Spleen (tissue), 11 donors: ENCODE results near the gene NEDD4L. TPM values are rescaled to one million over a fixed set of nuclear protein-coding genes. Genes with fewer than 3 reads are reported as not detected.

Experiments
- DNase-seq: peaks from one replicate; pipeline ENCODE4 v3.0.0-alpha.2; 2020
- H3K27ac ChIP-seq, 8 donors: fragments of 200-600 bp; sonication (generic) in 7 of 8; 1 replicate in 4 of 8; 2 replicates in 4 of 8; pipeline versions ENCODE4 v1.5.0 to v1.8.0; 2016 to 2021; ENCODE audit warnings: inconsistent platforms in 4 of 8, mild to moderate bottlenecking in 4 of 8, moderate library complexity in 1 of 8
- H3K27me3 ChIP-seq, 7 donors: fragments of 200-600 bp; sonication (generic) in 6 of 7; replicated peaks in 1 of 7; 1 replicate in 4 of 7; 2 replicates in 3 of 7; pipeline versions ENCODE4 v1.5.0 to v1.8.0; 2016 to 2021; ENCODE audit warnings: inconsistent platforms in 3 of 7, mild to moderate bottlenecking in 1 of 7
- H3K36me3 ChIP-seq, 6 donors: fragments of 200-600 bp; sonication (generic) in 5 of 6; 1 replicate in 4 of 6; 2 replicates in 2 of 6; pipeline versions ENCODE4 v1.5.0 to v1.8.0; 2016 to 2021; ENCODE audit warnings: inconsistent platforms in 2 of 6
- H3K4me1 ChIP-seq, 6 donors: fragments of 200-600 bp; sonication (generic) in 5 of 6; 1 replicate in 3 of 6; 2 replicates in 3 of 6; pipeline versions ENCODE4 v1.5.0 to v1.8.0; 2016 to 2021; ENCODE audit warnings: inconsistent platforms in 3 of 6
- H3K4me3 ChIP-seq, 8 donors: fragments of 200-600 bp; sonication (generic) in 7 of 8; 1 replicate in 4 of 8; 2 replicates in 4 of 8; pipeline versions ENCODE4 v1.5.0 to v1.8.0; 2016 to 2021; ENCODE audit warnings: inconsistent platforms in 4 of 8, mild to moderate bottlenecking in 4 of 8, moderate library complexity in 2 of 8
- H3K9me3 ChIP-seq, 8 donors: fragments of 200-600 bp; sonication (generic) in 7 of 8; 1 replicate in 4 of 8; 2 replicates in 4 of 8; pipeline versions ENCODE4 v1.5.0 to v1.8.0; 2016 to 2021; ENCODE audit warnings: inconsistent platforms in 4 of 8
- CTCF ChIP-seq, 11 experiments: fragments of 200-600 bp in 7 of 11; fragments of 450-650 bp in 4 of 11; sonication (generic) in 4 of 11; IDR thresholded peaks in 8 of 11; conservative IDR thresholded peaks in 3 of 11; 1 replicate in 7 of 11; 2 replicates in 4 of 11; pipeline versions ENCODE4 v1.4.0 to v1.8.0; 2016 to 2021; ENCODE audit warnings: antibody characterized with exemption in 11 of 11, inconsistent platforms in 4 of 11, mild to moderate bottlenecking in 1 of 11
- POLR2A ChIP-seq, 3 donors: fragments of 450-650 bp; IDR thresholded peaks; one replicate each; pipeline ENCODE4 v1.5.1; 2017; ENCODE audit warnings: antibody characterized with exemption in 3 of 3, mild to moderate bottlenecking in 1 of 3
- POLR2AphosphoS5 ChIP-seq, 3 donors: sonication (generic); formaldehyde crosslinking; IDR thresholded peaks; one replicate each; pipeline ENCODE4 v1.5.1; 2017; ENCODE audit warnings: antibody characterized with exemption in 3 of 3
- WGBS, 5 donors: extraction: QIAGEN DNeasy Blood & Tissue Kit in 3 of 5; methylation state at CpG; one replicate each; pipeline versions ENCODE4 v1.1.5 to v1.1.7; 2013 to 2018; 5-methylcytosine and 5-hydroxymethylcytosine counted together
- intact Hi-C: fragments of 100-400 bp; cut with DNase I; formaldehyde crosslinking; loops from one replicate; pipeline ENCODE4 v1.15.0; 2023; ENCODE audit warnings: low total_unique reads
- polyA plus RNA-seq, 3 donors: library from polyadenylated mRNA; stranded (reverse); fragments of 200-250 nt; gene quantifications; one replicate each; pipeline ENCODE4 v1.2.1, GENCODE V29; 2013
- total RNA-seq, 7 donors: library from RNA; depleted of rRNA in 3 of 7; stranded (reverse); fragments of >200 nt in 3 of 7; fragmentation: NEBNext Ultra II Directional in 4 of 7; extraction: Animal tissue kit (Norgen Biotek cat#: 25700) in 4 of 7; gene quantifications; one replicate each; pipeline versions ENCODE4 v1.1.0 to v1.2.1, GENCODE V29; 2016 to 2021
- donor health status: healthy with polysubstance abuse.
- donor health status: DM: no; HTN: no; CAD: no; lungs with moderate emphysema.
- donor health status: DM: no; HTN: no; CAD: no.
- donor health status: Bipolar disorder and iron deficiency.
- donor health status: healthy.
- donor health status: DM: no; HTN: no; CAD: no.
- donor health status: DM: yes; HTN: yes; CAD: no.

The NEDD4L gene
- total and polyA plus RNA-seq, 10 donors, result 8.7 to 26.9 (median 18.3) TPM

DNA sequence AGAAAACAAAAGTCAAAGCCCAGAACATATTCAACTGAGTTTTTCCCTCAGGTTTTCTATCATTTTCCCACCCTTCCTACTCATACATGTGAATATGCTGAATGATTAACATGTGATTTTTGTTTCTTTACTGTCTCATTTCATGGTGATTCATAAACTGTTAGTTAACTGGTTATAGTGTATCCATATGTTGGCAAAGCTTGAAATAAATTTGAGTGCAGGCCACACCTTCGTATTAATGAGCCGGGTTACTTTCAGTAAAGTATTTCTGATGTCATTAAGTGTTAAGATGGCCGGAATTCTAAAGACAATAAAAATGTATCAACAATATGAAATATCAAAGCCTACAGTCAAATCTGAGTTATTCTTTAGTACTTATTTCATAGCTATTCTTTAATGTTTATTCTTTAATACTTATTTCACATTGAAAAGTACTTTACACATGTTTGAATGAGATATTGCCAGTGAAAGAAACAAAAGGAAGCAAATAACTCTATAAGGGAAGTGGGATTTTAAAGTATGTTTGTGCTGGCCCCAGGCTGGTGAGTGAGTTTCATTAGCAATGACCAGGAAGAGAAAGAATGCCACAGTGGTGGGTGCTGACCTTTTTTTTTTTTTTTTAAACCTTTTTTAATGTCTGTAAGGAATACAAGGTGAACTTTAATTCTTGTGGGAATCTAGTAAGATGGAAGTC, 178.6 kb downstream of the NEDD4L start:
- DNase-seq, result no peak
- Histone ChIP-seq H3K4me1 (peaks cover 0 to 35% (median 14%) of the 10 kb centered on the region in 6 donors), H3K36me3 (no peaks in the 10 kb centered on the region), H3K27ac (no peak overlapping the region), H3K27me3 (no peaks in the 10 kb centered on the region), H3K9me3 (no peaks in the 10 kb centered on the region), H3K4me3 (no peak overlapping the region)
- intact Hi-C loops, result no loop called here
- 82 to 95% (median 89%) methylated on average over 3 of the region's 3 CpGs for WGBS, 5 donors
- TF ChIP-seq POLR2AphosphoS5 (IDR thresholded peaks at IDR 0.05) (no peak), CTCF (IDR thresholded peaks at IDR 0.05 in 8 of 11, conservative IDR thresholded peaks at IDR 0.05 in 3 of 11) (no peak), POLR2A (IDR thresholded peaks at IDR 0.05) (no peak)

DNA sequence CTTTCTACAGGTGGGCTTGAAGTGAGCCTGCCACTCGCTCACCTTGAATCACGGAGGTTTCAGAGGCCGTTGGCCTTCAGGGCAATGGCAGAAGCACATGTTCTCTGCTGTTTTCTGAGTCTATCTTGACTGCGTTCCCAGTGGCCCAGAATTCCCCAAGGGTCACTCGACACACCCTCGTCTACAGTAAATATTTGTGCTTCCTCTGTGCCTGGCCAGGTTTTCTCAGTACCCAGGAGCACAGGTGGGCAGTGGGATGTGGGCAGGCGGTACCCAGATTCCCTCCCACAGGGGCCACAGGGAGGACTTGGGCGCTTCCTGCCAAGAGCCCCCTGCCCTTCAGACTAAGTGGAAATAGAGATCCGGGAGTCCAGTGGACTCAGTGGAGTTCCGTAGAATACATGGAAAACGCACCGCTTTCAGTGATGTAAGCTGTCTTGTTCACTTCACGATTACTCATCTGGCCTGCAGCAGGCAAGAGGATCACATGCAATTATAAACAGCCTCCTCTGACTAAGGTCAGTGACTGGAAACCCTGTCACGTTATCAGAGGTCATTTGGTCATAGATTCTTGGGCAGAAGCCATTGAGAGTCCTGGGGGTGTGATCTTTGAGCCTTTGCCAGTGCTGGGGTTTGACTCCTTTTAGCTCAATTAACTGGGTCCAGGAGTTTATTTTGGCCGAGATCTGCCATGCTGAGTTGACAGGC, 179.8 kb downstream of the NEDD4L start:
- Histone ChIP-seq H3K27me3 (no peaks in the 10 kb centered on the region), H3K27ac (peak overlapping the region in 7 of 8 donors; percentile 11 to 67 (median 51)), H3K9me3 (no peaks in the 10 kb centered on the region), H3K4me1 (peaks cover 0 to 35% (median 14%) of the 10 kb centered on the region in 6 donors), H3K4me3 (no peak overlapping the region), H3K36me3 (no peaks in the 10 kb centered on the region)
- 73 to 82% (median 75%) methylated on average over 14 to 15 of the region's 15 CpGs for whole genome bisulfite sequencing, 5 donors
- intact Hi-C loops, result no loop called here
- TF ChIP-seq POLR2AphosphoS5 (IDR thresholded peaks at IDR 0.05), result peak in 1 of 3 donors; percentile 11
- TF ChIP-seq POLR2A (IDR thresholded peaks at IDR 0.05), result no peak
- DNase-seq, result no peak

GRCh38 chr18:58224425-58224750, 180.4 kb downstream of the NEDD4L start:
- intact Hi-C loops, result no loop called here
- Histone ChIP-seq H3K4me3 (no peak overlapping the region), H3K9me3 (no peaks in the 10 kb centered on the region), H3K4me1 (peaks cover 0 to 35% (median 14%) of the 10 kb centered on the region in 6 donors), H3K27ac (peak overlapping the region in 7 of 8 donors; percentile 11 to 67 (median 51)), H3K36me3 (no peaks in the 10 kb centered on the region), H3K27me3 (no peaks in the 10 kb centered on the region)
- TF ChIP-seq CTCF (IDR thresholded peaks at IDR 0.05 in 8 of 11, conservative IDR thresholded peaks at IDR 0.05 in 3 of 11) (no peak), POLR2AphosphoS5 (IDR thresholded peaks at IDR 0.05) (no peak), POLR2A (IDR thresholded peaks at IDR 0.05) (no peak)
- no peak for DNase-seq
- 35 to 64% (median 57%) methylated on average over 2 of the region's 2 CpGs for WGBS, 5 donors

- Histone ChIP-seq H3K9me3 (no peaks in the 10 kb centered on the region), H3K4me3 (no peak overlapping the region), H3K27ac (peak overlapping the region in 1 of 8 donors; percentile 67), H3K36me3 (no peaks in the 10 kb centered on the region), H3K27me3 (no peaks in the 10 kb centered on the region), H3K4me1 (peaks cover 0 to 35% (median 14%) of the 10 kb centered on the region in 6 donors)
- WGBS, 5 donors, result 75 to 85% (median 83%) methylated on average over 6 of the region's 6 CpGs
- intact Hi-C loops, result no loop called here
- DNase-seq, result no peak
- TF ChIP-seq POLR2AphosphoS5 (IDR thresholded peaks at IDR 0.05), result no peak
Measured at GRCh38 chr18:58225101-58225500, 181.1 kb downstream of the NEDD4L start.

GRCh38 chr18:58226429-58226828, 182.4 kb downstream of the NEDD4L start:
- intact Hi-C loops, result no loop called here
- 46 to 50% (median 49%) methylated on average over 3 of the region's 3 CpGs for WGBS, 5 donors
- Histone ChIP-seq H3K4me3 (no peak overlapping the region), H3K27me3 (no peaks in the 10 kb centered on the region), H3K9me3 (no peaks in the 10 kb centered on the region), H3K4me1 (peaks cover 0 to 35% (median 14%) of the 10 kb centered on the region in 6 donors), H3K27ac (peak overlapping the region in 1 of 8 donors; percentile 26), H3K36me3 (no peaks in the 10 kb centered on the region)
- no peak for DNase-seq
- TF ChIP-seq CTCF (IDR thresholded peaks at IDR 0.05 in 8 of 11, conservative IDR thresholded peaks at IDR 0.05 in 3 of 11) (no peak), POLR2A (IDR thresholded peaks at IDR 0.05) (no peak), POLR2AphosphoS5 (IDR thresholded peaks at IDR 0.05) (no peak)
